ENCODE data around the gene ENGASE. TPM values are rescaled to one million over a fixed set of nuclear protein-coding genes. Genes with fewer than 3 reads are reported as not detected.
A peak's percentile ranks its signal among the peaks of the same experiment; 100 is the strongest.

Gene ENGASE
- total RNA-seq, 1 donor from 2014 or later, result 51.5 TPM

DNA sequence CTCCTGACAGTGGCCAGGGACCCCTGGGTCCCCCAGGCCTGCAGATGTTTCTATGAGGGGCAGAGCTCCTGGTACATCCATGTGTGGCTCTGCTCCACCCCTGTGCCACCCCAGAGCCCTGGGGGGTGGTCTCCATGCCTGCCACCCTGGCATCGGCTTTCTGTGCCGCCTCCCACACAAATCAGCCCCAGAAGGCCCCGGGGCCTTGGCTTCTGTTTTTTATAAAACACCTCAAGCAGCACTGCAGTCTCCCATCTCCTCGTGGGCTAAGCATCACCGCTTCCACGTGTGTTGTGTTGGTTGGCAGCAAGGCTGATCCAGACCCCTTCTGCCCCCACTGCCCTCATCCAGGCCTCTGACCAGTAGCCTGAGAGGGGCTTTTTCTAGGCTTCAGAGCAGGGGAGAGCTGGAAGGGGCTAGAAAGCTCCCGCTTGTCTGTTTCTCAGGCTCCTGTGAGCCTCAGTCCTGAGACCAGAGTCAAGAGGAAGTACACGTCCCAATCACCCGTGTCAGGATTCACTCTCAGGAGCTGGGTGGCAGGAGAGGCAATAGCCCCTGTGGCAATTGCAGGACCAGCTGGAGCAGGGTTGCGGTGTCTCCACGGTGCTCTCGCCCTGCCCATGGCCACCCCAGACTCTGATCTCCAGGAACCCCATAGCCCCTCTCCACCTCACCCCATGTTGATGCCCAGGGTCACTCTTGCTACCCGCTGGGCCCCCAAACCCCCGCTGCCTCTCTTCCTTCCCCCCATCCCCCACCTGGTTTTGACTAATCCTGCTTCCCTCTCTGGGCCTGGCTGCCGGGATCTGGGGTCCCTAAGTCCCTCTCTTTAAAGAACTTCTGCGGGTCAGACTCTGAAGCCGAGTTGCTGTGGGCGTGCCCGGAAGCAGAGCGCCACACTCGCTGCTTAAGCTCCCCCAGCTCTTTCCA is 25.5 kb upstream of the ENGASE start:
- TF ChIP-seq, protein P1, sequence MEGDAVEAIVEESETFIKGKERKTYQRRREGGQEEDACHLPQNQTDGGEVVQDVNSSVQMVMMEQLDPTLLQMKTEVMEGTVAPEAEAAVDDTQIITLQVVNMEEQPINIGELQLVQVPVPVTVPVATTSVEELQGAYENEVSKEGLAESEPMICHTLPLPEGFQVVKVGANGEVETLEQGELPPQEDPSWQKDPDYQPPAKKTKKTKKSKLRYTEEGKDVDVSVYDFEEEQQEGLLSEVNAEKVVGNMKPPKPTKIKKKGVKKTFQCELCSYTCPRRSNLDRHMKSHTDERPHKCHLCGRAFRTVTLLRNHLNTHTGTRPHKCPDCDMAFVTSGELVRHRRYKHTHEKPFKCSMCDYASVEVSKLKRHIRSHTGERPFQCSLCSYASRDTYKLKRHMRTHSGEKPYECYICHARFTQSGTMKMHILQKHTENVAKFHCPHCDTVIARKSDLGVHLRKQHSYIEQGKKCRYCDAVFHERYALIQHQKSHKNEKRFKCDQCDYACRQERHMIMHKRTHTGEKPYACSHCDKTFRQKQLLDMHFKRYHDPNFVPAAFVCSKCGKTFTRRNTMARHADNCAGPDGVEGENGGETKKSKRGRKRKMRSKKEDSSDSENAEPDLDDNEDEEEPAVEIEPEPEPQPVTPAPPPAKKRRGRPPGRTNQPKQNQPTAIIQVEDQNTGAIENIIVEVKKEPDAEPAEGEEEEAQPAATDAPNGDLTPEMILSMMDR (IDR thresholded peaks at IDR 0.05; ENCODE audit: partially characterized antibody, unreplicated experiment), result no peak
- H3K9me3 Mint-ChIP-seq (ENCODE audit: unreplicated experiment), result peaks cover 13% of the 10 kb centered on the region
- H3K4me1 Mint-ChIP-seq (ENCODE audit: low read depth, unreplicated experiment), result peaks cover 18% of the 10 kb centered on the region
- DNase-seq, result no peak
- H3K4me3 Mint-ChIP-seq (ENCODE audit: unreplicated experiment), result no peak overlapping the region
- peaks cover 3% of the 10 kb centered on the region for H3K27me3 Mint-ChIP-seq (ENCODE audit: unreplicated experiment)
- peaks cover 17% of the 10 kb centered on the region for H3K36me3 Mint-ChIP-seq (ENCODE audit: unreplicated experiment)
- no peak overlapping the region for H3K27ac Mint-ChIP-seq (ENCODE audit: unreplicated experiment)

DNA sequence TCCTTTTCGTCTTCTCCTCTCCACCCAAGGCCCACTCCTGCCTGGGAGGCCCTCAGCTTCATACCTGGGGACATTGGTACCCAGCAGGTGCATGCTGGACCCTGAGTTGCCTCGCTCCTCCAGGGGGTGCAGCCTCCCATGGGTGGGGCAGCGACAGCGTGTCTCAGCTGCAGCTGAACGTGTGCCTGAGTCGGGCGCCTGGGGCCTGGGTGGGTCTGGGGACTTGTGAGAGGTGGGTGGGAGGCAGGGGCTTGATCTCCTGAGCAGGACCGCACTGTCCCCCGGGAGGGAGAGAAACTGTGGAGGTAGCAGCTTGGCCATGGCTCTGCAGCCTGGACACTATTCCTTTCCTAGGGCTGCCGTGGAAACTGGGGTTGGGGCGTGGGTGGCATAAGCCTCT is 24.8 kb upstream of the ENGASE start:
- H3K4me3 Mint-ChIP-seq (ENCODE audit: unreplicated experiment), result no peak overlapping the region
- H3K9me3 Mint-ChIP-seq (ENCODE audit: unreplicated experiment), result peaks cover 15% of the 10 kb centered on the region
- no peak for DNase-seq
- peaks cover 4% of the 10 kb centered on the region for H3K27me3 Mint-ChIP-seq (ENCODE audit: unreplicated experiment)
- TF ChIP-seq, protein P1 (IDR thresholded peaks at IDR 0.05; ENCODE audit: partially characterized antibody, unreplicated experiment), result no peak
- no peak overlapping the region for H3K27ac Mint-ChIP-seq (ENCODE audit: unreplicated experiment)
- H3K36me3 Mint-ChIP-seq (ENCODE audit: unreplicated experiment), result peaks cover 23% of the 10 kb centered on the region
- H3K4me1 Mint-ChIP-seq (ENCODE audit: low read depth, unreplicated experiment), result peaks cover 18% of the 10 kb centered on the region

DNA sequence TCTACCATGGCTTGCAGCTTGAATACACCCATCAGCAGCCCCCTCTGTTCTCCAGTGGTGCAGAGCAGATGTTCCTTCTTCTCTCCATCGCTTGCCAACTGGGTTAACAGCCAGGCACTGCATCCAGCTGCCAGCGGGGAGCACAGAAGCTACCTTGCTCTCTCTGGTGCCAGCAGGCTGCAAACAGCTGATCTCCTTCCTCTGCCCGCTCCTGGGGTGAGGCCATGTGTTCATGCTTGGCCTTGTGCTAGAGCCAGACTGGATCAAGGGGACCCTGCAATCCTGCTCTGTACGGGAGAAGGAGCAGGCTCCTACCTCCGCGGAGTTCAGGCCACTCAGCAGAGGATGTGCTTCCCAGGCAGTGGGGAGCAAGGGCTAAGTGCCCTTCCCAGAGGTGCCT is 24.1 kb upstream of the ENGASE start:
- H3K9me3 Mint-ChIP-seq (ENCODE audit: unreplicated experiment), result peaks cover 12% of the 10 kb centered on the region
- peaks cover 3% of the 10 kb centered on the region for H3K27me3 Mint-ChIP-seq (ENCODE audit: unreplicated experiment)
- TF ChIP-seq, protein P1 (IDR thresholded peaks at IDR 0.05; ENCODE audit: partially characterized antibody, unreplicated experiment), result no peak
- H3K4me1 Mint-ChIP-seq (ENCODE audit: low read depth, unreplicated experiment), result peaks cover 12% of the 10 kb centered on the region
- H3K27ac Mint-ChIP-seq (ENCODE audit: unreplicated experiment), result no peak overlapping the region
- H3K4me3 Mint-ChIP-seq (ENCODE audit: unreplicated experiment), result no peak overlapping the region
- H3K36me3 Mint-ChIP-seq (ENCODE audit: unreplicated experiment), result peaks cover 26% of the 10 kb centered on the region
- DNase-seq, result no peak

DNA sequence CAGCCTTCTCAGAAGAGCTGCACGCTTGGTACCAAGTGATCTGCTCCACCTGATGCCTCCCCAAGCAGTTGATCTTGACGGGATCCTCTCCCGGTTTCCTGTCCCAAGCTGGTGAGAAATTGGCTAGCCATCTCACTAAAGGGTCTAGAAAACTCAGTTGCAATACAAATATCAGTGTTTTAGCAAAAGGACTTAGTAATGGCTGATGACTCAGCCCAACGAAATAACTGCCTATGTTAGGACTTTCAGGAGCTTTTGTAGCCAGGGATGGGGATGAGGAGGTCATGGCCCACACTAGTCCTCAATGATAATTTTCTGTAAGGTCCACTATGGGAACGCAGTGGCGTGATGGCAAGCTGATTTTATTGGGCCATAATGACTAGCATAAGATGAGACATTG is 23.3 kb upstream of the ENGASE start:
- peaks cover 4% of the 10 kb centered on the region for H3K4me1 Mint-ChIP-seq (ENCODE audit: low read depth, unreplicated experiment)
- DNase-seq, result no peak
- H3K27me3 Mint-ChIP-seq (ENCODE audit: unreplicated experiment), result peaks cover 3% of the 10 kb centered on the region
- H3K4me3 Mint-ChIP-seq (ENCODE audit: unreplicated experiment), result no peak overlapping the region
- peak overlapping the region; percentile 34 for H3K27ac Mint-ChIP-seq (ENCODE audit: unreplicated experiment)
- H3K9me3 Mint-ChIP-seq (ENCODE audit: unreplicated experiment), result peaks cover 12% of the 10 kb centered on the region
- H3K36me3 Mint-ChIP-seq (ENCODE audit: unreplicated experiment), result peaks cover 26% of the 10 kb centered on the region
- TF ChIP-seq, protein P1 (IDR thresholded peaks at IDR 0.05; ENCODE audit: partially characterized antibody, unreplicated experiment), result no peak

DNA sequence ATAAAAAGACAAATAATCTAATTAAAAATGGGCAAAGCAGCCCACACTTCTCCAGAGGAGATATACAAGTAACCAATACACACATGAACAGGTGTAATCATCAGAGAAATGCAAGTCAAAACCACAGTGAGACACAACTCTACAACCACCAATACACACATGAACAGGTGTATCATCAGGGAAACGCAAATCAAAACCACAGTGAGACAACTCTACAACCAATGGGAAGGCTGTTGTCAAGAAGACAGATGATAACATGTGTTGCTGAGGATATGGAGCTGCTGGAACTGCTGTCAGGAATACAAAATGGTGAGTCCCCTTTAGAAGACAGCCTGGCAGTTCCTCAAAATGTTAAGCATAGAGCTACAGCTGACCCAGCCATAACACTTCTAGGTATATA is 22.5 kb upstream of the ENGASE start:
- DNase-seq, result no peak
- Mint-ChIP-seq H3K27me3 (ENCODE audit: unreplicated experiment) (peaks cover 3% of the 10 kb centered on the region), H3K4me1 (ENCODE audit: low read depth, unreplicated experiment) (no peaks in the 10 kb centered on the region), H3K27ac (ENCODE audit: unreplicated experiment) (no peak overlapping the region), H3K36me3 (ENCODE audit: unreplicated experiment) (peaks cover 26% of the 10 kb centered on the region), H3K4me3 (ENCODE audit: unreplicated experiment) (no peak overlapping the region), H3K9me3 (ENCODE audit: unreplicated experiment) (peaks cover 12% of the 10 kb centered on the region)
- TF ChIP-seq, protein P1 (IDR thresholded peaks at IDR 0.05; ENCODE audit: partially characterized antibody, unreplicated experiment), result no peak
